GM12873 (cell line): ENCODE data around the gene CKLF.
A peak's percentile ranks its signal among the peaks of the same experiment; 100 is the strongest.

Experiments
- TF ChIP-seq, protein P1 (sequence below): IDR thresholded peaks from 2 replicates; pipeline ENCODE4 v1.5.1; 2012; ENCODE audit warnings: low read depth, mild to moderate bottlenecking, moderate library complexity, low read length, control low read depth; ENCODE audit not compliant: insufficient read depth; ENCODE audit errors: missing control alignments

CKLF gene

DNA sequence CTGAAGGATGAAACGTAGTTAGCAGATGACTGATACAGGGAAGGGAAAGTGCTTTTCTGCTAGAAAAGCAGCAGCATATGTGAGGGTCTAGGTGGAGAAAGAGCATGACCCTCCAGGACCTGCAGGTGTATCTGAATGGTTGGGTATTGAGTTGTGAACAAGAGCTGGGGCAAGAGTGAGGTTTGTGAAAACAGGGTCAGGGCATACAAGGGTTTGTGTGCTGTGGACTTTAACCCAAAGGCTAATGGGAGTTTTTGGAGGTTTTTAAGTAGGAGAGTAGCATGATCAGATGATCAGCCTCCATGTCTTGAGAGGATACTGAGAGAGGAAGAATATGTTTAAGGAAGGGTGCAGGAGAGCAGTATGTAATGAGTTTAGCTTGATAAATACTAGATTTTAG is 7.7 kb downstream of the CKLF start:
- TF ChIP-seq, protein P1, sequence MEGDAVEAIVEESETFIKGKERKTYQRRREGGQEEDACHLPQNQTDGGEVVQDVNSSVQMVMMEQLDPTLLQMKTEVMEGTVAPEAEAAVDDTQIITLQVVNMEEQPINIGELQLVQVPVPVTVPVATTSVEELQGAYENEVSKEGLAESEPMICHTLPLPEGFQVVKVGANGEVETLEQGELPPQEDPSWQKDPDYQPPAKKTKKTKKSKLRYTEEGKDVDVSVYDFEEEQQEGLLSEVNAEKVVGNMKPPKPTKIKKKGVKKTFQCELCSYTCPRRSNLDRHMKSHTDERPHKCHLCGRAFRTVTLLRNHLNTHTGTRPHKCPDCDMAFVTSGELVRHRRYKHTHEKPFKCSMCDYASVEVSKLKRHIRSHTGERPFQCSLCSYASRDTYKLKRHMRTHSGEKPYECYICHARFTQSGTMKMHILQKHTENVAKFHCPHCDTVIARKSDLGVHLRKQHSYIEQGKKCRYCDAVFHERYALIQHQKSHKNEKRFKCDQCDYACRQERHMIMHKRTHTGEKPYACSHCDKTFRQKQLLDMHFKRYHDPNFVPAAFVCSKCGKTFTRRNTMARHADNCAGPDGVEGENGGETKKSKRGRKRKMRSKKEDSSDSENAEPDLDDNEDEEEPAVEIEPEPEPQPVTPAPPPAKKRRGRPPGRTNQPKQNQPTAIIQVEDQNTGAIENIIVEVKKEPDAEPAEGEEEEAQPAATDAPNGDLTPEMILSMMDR: no peak

DNA sequence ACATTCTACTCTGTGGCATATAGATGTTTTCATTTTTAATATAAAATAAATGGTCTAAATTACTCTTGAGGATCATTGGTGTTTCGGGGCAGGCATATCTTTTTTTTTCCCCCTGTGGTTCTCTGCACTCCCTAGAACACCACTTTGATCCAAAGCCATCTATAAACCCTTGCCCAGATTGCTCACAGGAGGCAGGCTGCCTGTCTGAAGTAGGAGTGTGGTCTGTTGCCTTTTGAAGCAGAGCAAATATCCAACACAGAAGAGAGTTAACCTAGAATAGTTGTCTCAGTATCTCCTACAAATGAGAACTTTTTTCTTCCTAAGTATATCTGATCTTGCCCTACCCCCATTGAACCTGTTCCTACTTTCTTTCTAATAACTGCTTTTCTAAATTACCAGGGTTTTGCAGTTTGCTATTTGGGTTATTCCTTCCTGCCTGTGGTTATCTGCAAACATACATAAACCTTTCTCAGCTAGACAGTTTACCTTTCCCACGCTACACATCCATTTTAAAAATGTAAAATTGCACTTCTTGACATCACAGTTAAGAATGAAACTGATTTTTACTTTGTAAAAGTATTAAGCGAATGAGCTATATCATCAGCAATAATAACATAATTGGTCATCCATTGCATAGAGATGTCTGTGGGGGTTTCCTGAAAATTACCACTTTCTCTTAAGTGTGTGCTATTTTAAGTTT is 9.2 kb downstream of the CKLF start:
- TF ChIP-seq, protein P1: no peak

DNA sequence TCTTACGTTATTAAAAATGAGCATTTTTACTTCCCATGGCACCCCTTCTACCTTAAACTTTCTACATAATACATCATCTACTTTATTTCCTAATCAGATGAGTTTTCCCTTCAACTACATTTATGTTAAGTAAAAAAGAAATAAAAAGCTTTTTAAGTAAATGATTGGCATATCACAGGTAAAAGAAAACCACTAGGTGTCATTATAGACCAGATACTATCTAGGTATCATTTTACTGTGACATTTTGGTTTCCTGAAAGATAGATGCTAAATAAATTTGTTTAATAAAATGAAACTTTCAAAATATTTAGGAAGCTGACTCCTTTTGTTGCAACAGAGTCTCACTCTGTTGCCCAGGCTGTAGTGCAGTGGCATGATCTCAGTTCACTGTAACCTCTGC is 10.0 kb downstream of the CKLF start:
- TF ChIP-seq, protein P1: peak; percentile 7

DNA sequence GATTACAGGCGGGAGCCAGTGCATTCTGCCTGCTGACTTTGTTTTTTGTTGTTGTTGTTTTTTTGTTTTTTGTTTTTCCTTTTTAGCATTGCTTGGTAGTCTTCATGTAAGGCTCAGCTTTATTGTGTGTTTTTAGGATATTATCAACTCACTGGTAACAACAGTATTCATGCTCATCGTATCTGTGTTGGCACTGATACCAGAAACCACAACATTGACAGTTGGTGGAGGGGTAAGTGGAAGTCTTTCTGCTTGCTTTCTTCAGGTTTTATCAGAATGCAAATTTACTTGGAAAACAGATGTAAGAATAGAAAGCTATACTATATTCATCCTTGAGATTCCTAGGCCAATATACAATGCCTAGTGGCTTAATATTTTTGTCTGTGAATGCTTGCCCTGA is 10.6 kb downstream of the CKLF start:
- TF ChIP-seq, protein P1: no peak

DNA sequence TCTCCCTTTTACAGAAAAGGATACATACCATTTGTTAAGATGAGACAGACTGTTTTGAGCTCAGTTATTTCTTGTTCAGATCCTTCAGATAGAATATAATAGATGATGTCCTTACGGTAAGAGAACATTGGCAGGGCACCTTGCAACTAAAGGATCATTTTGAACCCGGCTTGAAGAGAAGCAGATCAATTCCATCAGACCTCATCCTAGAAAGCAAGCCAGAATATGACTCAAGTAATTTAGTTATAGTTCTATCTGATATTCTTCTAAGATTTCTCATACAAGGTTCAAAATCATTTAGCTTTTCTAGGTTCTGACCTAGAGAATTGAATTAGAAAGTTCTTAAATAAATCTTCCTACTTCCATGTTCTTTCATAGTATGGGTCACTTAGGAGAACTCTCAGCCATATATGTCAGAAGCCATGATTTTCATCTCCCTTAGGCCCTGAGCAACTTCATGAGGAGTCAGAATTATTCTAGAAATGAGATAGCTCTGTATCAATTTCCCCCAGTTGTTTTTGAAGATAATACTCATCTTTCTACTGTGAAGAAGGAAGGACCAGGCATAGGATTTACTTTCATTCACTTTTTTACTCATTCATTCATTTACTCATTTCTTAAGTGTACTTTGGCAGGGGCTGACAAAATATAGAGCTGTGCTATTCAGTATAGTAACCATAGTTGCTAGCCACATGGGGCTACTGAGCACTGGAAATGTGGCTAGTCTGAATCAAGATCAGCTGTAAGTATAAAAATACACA is 11.4 kb downstream of the CKLF start:
- TF ChIP-seq, protein P1: no peak

DNA sequence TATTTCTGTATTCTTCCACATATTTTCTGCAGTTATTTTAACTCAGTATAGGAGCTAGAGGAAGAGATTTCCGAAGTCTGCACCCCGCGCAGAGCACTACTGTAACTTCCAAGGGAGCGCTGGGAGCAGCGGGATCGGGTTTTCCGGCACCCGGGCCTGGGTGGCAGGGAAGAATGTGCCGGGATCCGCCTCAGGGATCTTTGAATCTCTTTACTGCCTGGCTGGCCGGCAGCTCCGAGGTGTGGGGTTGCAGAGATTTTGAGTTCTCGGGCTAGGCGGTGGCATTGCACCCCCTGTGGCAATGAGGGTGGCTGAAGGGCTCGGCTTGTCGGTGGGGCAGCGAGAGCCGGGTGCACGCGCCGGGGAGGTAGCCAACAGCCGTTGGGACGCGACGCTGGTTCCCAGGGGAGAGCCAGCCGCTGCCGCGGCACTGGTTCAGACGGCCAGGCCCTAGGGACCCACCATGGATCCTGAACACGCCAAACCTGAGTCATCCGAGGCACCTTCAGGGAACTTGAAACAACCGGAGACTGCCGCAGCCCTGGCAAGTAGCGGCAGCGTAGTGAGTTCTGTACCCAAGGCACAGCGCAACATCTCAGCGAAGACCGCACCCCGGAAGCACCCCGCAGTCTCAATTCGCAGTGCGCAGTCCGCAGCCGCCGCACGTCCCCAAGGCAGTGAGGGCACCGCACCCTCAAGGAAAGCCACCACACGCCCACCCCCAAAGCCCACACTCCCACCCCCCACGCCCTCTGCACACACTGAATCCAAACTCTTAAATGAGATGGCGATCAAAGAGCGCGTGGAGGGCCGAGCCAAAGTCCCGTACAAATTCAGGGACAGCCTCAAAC is 13.9 kb downstream of the CKLF start, which contains the start of gene CMTM1:
Gene CMTM1, plus strand, starts transcription at position 389 of the 851 bp plus-strand sequence. Its CDS starts 75 bp downstream, at position 464.
- TF ChIP-seq, protein P1: no peak

DNA sequence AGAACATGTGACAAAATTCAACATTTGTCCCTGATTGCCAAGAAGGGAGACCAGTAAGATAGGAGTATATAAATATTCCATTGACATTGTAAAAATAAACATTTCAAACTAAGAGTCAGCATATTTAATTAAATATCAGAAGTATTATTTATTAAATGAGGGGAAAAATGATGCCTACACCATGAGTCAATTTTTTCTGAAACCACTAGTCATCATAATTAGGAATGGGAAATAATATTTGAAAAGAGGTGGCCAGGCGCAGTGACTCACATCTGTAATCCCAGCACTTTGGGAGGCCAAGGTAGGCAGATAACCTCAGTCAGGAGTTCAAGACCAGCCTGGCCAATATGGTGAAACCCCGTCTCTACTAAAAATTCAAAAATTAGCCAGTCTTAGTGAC is 16.0 kb downstream of the CKLF start:
- TF ChIP-seq, protein P1: no peak
